ENCODE measurements around the gene CIT.
"Not testable (repeated sequence)": the region's sequence is repeated elsewhere in the genome, so short reads cannot be mapped to it uniquely, and the experiment has no call there.

CIT gene

GRCh38 chr12:119669744-119670472 is 207.2 kb downstream of the CIT start:
- no peak for DNase-seq

- DNase-seq: no peak
Observed at GRCh38 chr12:119668324-119668841, 208.7 kb downstream of the CIT start.

- peak; percentile 96 for DNase-seq
Observed at GRCh38 chr12:119667577-119668323, 209.4 kb downstream of the CIT start, which contains the start of gene PRKAB1. Gene PRKAB1 (plus strand): TSS chr12:119668133. CDS start chr12:119668245, 112 bp downstream.

GRCh38 chr12:119666900-119667576 is 210.1 kb downstream of the CIT start:
- DNase-seq: no peak

- no peak for DNase-seq
Observed at GRCh38 chr12:119666226-119666795, 210.8 kb downstream of the CIT start.

GRCh38 chr12:119665164-119665929 is 211.8 kb downstream of the CIT start:
- DNase-seq: no peak

- no peak for DNase-seq
Observed at GRCh38 chr12:119664642-119665041, 212.5 kb downstream of the CIT start.

GRCh38 chr12:119661882-119662281 is 215.2 kb downstream of the CIT start:
- no peak for DNase-seq

GRCh38 chr12:119660076-119660475 is 217.0 kb downstream of the CIT start:
- DNase-seq: no peak

- no peak for DNase-seq
Observed at GRCh38 chr12:119659289-119659897, 217.7 kb downstream of the CIT start.

- not testable (repeated sequence) for DNase-seq
Observed at GRCh38 chr12:119658166-119658565, 219.0 kb downstream of the CIT start.

GRCh38 chr12:119657001-119657400 is 220.1 kb downstream of the CIT start:
- DNase-seq: not testable (repeated sequence)

- no peak for DNase-seq
Observed at GRCh38 chr12:119652665-119653064, 224.5 kb downstream of the CIT start.

- DNase-seq: no peak
Observed at GRCh38 chr12:119649202-119649808, 227.8 kb downstream of the CIT start.

GRCh38 chr12:119645535-119646059 is 231.5 kb downstream of the CIT start:
- no peak for DNase-seq

GRCh38 chr12:119644930-119645329 is 232.2 kb downstream of the CIT start:
- DNase-seq: no peak

GRCh38 chr12:119642986-119643385 is 234.1 kb downstream of the CIT start:
- DNase-seq: no peak

All from left hindlimb (tissue), 1 donor.